Left hindlimb (tissue), 1 donor: Measurements from ENCODE around the gene STARD4.

Experiments used
- DNase-seq: peaks from one replicate; pipeline ENCODE4 v3.0.0-alpha.2; 2018

STARD4 gene

DNA sequence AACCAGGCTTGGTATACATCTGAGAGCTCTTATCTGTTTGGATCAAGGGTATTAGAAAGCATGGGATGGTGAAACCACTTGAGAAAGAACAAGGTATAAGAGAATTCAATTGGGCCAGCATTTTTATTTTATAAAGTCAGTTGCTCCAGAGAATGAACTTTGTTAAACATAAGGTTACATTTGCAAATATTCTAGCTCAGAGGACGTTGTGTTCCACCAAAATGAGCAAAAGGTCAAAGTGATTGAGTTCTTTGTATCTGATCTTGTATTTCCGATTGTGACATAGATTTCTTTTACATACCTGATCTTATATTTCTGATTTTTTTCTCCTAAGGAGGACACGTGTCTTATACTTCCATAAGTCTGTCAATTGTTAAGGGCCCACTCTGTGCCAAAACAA lies 8.6 kb upstream of the STARD4 start:
- DNase-seq: no peak

- no peak for DNase-seq
These were observed 6.4 kb upstream of the STARD4 start for GRCh38 chr5:111518777-111519176.

- DNase-seq: no peak
These were observed 5.6 kb upstream of the STARD4 start for GRCh38 chr5:111517853-111518501.

DNA sequence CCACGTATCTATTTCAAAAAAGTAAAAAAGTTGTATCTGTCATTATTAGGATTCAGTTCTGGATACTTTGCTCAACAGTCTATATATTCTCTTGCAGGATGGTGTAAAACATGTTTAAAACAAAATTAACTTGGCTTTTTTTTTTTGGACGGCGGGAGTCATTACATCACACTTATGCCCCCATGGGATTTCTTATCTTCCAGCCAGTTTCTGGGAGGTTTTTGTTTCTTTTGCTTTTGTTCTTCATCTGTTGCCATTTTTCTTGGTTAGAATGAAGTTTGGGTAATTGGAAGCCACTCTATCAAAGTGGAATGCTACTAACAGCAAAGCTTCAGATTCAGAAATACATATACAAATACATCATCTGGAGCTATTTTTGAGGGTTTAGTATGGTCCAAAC lies 1.8 kb upstream of the STARD4 start:
- no peak for DNase-seq

DNA sequence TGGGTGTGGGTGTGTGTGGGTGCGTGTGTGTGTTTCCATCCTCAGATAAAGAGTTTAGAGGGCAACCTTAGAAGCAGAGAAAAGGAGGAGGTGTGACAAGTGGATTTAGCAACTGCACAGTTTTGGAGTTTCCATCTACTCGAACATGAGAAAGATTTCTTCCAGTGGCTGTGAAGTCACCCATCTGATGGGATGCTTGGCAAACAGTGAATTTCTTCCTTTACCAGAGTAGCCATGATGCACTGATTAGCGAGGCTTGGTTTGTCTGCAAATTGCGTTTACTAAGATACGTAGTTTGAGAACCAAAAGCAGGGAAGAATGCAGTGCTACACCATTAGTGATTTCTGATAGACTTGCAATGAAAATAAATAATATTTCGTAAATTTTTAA lies 791 bp upstream of the STARD4 start:
- peak; percentile 25 for DNase-seq

DNA sequence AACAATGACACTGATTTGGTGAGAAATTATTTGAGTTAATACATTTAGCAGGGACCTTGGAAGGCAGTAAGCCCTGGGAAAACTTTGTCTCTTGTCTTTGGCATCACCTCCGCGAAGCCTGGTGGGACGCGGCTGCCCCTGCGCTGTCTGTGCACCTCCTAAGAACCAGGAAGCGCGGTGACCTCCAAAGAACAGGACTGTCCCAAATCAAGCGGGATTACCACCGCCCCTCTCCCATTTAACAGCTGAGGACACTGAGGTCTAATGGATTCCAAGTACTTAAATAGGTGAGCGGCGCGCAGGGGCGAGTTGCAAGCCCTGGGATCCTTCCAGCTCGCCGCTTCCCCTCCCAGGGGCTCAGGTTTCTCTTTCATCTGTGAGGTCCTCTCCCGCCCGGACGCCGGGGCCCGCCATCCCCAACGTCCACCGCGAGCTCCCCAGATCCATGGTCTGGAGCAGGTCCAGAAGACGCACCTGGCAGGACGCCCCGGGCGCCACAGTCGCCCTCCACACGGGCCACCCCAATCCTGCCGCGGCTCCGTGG lies 432 bp downstream of the STARD4 start:
- DNase-seq: no peak

GRCh38 chr5:111511174-111511830 lies 1.0 kb downstream of the STARD4 start:
- DNase-seq: no peak

DNA sequence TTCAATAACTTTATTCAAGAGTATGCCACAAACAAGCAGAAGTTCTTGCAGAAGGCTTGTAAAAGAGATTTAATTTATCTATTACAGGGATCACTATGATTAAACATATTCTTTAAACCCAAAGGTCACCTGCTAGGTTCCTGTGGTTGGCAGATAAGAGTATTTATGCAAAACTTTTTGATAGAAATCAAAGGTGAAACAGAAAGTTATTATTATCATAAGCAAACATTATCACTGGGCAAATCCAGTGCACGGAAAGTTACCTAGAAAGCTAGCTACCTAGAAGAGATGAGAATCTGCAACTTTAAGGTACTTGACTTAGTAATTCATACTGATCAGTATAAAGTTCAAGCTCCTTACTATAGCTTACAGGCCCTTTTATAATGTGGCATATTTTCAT lies 3.2 kb downstream of the STARD4 start:
- no peak for DNase-seq

GRCh38 chr5:111507276-111507675 lies 5.1 kb downstream of the STARD4 start:
- no peak for DNase-seq

DNA sequence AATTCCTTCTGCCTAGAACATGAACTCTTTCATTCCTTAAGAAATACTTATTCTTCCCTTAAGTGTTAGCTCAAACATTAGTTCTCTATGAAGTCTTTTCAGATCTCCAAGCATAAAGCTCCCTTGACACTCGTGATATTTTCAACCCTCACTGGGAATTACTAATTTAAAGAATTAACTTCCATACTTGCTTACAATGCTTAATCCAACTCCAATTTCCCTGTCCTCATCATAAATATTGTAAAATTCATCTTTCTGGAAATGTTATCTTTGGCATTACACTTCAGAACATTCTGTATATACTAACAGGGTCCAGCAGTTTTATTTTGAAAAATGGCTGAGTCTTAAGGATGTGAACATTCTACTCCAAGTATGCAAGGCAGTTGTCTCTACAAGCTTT lies 7.2 kb downstream of the STARD4 start:
- DNase-seq: no peak

- DNase-seq: no peak
These were observed 9.4 kb downstream of the STARD4 start for GRCh38 chr5:111502956-111503355.

DNA sequence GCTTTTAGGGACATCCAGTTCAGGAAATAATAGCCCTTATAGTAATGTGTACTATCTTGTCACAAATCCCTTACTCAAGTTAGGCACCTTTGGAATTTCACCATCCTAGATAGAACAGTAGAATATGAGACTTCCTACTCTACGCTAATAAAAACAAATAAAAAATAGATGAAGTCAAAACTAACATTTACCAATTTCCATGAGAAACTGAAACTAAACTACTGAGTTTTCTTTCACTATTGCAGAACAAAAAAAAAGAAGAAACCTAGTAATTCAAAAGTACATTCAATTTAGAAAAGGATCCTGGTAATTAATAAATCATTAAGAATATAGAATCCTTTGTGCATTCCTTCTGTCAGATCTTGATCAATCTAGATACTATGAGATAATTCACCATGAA lies 14.0 kb downstream of the STARD4 start:
- no peak for DNase-seq

DNA sequence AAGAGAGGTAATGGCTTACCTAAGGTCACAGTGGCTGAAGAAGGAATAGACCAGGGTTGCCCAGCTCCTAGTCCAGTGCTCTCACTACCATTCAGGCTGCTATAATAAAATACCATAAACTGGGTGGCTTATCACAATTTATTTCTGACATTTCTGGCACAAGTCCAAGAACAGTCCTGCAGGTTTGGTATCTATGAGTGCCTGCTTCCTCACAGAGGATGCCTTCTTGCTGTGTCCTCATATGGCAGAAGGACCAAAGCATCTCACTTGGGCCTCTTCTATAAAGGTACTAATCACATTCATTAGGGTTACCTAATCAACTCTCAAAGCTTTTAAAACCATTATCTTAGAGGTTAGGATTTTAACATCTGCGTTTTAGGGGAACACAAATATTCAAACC lies 17.2 kb downstream of the STARD4 start:
- no peak for DNase-seq

- DNase-seq: no peak
These were observed 17.9 kb downstream of the STARD4 start for GRCh38 chr5:111494355-111494999.

DNA sequence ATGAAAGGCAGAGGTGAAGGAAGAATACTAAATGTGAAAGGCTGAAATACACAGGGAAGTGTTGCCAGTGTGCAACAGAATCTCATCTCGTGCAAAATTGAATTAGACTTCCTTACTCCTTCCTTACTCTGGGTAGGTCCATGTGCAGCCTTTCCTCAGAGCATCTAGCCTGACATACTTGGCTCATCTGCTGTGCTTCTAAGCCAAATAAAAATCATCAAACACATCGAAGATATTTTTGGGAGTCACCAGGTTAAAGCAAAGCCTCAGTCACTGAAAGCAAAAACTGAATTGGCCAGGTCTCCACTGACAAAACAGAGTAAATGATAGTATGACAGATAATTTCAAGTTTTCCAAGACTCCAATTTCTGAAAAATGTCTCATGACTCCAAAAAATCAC lies 19.3 kb downstream of the STARD4 start:
- no peak for DNase-seq

- DNase-seq: no peak
These were observed 24.0 kb downstream of the STARD4 start for GRCh38 chr5:111488353-111488752.

DNA sequence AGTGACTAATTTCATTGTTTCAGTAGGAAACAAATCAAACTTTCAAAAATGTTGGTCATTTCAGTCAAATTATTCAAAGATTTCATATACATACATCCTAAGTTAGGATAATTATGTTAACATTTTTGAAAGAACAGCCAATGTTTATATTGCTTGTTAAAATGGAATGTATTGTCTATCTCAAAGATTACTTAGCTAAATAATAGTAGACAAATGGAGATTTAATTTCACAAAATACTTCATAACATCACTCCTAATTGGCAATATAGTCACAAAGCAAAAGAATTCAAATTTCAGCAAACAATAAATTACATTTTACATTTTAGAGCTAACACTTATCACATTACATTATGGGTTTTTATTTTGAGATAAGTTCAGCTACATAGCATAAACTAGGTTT lies 25.4 kb downstream of the STARD4 start:
- no peak for DNase-seq

- DNase-seq: no peak
These were observed 26.3 kb downstream of the STARD4 start for GRCh38 chr5:111486055-111486454.

DNA sequence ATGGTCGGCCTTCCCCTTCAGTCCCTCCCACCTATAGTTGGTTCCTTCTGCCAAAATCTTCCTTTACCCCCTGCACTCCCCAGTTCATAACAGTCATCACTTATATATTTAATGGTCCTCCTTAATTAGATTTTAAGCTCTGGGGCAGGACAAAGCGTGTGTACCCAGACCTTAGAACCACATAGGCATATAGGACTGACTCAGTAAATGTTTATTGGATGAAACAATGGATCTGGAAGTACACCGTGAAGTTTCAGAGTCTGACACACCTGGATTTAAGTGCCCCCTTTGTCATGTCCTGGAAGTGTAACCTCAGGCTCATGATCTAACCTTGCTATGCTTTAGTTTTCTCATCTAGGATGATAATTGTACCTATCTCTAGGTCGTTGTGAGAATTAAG lies 32.0 kb downstream of the STARD4 start:
- no peak for DNase-seq

- DNase-seq: no peak
These were observed 33.4 kb downstream of the STARD4 start for GRCh38 chr5:111478898-111479297.

GRCh38 chr5:111478266-111478665 lies 34.1 kb downstream of the STARD4 start:
- DNase-seq: no peak

DNA sequence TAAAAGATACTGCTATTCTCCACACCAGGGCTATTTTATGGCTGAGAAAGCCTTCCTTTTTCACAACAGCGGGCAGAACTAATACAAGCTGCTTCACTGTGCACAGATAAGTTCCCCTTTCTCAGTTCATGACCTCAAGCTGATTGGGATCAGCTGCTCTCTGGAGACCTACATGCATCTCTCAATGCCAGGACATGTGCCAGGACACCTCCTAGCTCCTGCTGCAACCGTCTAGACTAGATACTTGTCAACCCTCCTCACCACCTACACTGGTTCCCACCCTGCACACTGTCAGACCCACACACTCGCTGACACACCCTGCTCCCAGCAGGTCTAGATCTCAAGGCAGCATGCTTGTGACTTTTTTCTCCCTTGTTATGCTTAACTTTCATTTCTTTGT lies 39.8 kb downstream of the STARD4 start:
- DNase-seq: no peak

GRCh38 chr5:111472096-111472495 lies 40.2 kb downstream of the STARD4 start:
- no peak for DNase-seq

DNA sequence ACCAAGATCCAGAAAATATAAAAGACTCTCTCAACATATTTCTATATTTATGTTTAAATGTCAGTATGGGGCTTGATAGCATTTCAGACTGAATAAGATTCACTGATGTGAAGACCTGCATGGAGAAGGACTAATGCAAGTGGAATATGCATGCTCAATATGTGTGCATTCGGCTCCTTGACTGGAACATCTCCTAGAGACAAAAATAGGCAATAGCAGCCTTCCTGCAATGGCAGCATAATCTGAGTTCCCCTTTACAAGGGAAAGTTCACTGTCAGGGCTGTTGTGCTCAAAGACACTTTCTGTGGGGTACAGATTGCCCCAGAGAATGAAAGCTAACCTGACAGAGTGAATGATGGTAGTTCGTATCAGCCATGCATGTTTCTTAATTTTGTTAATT lies 42.4 kb downstream of the STARD4 start:
- DNase-seq: no peak
